ENCODE data around the gene ATOH8. TPM values are rescaled to one million over a fixed set of nuclear protein-coding genes. Genes with fewer than 3 reads are reported as not detected.

ATOH8 gene
- total RNA-seq, 2 experiments from 2014 or later, result not detected

DNA sequence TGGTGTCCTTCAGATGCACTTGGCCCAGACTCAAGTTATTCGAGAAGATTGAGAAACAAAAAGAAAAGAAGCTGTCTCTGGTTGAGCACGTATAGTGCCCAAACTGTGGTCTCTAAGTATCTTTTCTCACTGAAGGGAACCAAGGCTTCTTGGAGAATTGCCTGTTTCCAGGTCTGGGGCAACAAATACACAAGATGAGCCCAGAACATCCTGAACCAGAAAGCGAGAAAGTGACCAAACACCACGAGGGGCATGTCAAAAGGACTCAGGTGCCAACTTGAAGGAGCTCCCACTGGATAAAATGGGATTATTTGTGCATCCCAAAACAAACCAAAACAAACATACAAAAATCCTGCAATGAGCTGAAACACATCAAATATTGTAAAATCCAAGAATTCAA, 13.6 kb upstream of the ATOH8 start:
- no peaks in the 10 kb centered on the region for H3K36me3 Mint-ChIP-seq
- peaks cover 35% of the 10 kb centered on the region for H3K27me3 Mint-ChIP-seq
- H3K4me1 Mint-ChIP-seq, result peaks cover 4% of the 10 kb centered on the region
- no peak overlapping the region for H3K4me3 Mint-ChIP-seq
- no peaks in the 10 kb centered on the region for H3K9me3 Mint-ChIP-seq
- no peak overlapping the region for H3K27ac Mint-ChIP-seq
- no peak for DNase-seq

GRCh38 chr2:85741211-85741832, 12.5 kb upstream of the ATOH8 start:
- Mint-ChIP-seq H3K4me1 (peaks cover 4% of the 10 kb centered on the region), H3K27ac (no peak overlapping the region), H3K36me3 (no peaks in the 10 kb centered on the region), H3K4me3 (no peak overlapping the region), H3K27me3 (peaks cover 43% of the 10 kb centered on the region), H3K9me3 (no peaks in the 10 kb centered on the region)
- DNase-seq, result no peak

GRCh38 chr2:85741833-85742455, 11.8 kb upstream of the ATOH8 start:
- H3K27me3 Mint-ChIP-seq, result peaks cover 47% of the 10 kb centered on the region
- H3K9me3 Mint-ChIP-seq, result no peaks in the 10 kb centered on the region
- H3K4me3 Mint-ChIP-seq, result no peak overlapping the region
- no peaks in the 10 kb centered on the region for H3K36me3 Mint-ChIP-seq
- peaks cover 4% of the 10 kb centered on the region for H3K4me1 Mint-ChIP-seq
- DNase-seq, result no peak
- no peak overlapping the region for H3K27ac Mint-ChIP-seq

DNA sequence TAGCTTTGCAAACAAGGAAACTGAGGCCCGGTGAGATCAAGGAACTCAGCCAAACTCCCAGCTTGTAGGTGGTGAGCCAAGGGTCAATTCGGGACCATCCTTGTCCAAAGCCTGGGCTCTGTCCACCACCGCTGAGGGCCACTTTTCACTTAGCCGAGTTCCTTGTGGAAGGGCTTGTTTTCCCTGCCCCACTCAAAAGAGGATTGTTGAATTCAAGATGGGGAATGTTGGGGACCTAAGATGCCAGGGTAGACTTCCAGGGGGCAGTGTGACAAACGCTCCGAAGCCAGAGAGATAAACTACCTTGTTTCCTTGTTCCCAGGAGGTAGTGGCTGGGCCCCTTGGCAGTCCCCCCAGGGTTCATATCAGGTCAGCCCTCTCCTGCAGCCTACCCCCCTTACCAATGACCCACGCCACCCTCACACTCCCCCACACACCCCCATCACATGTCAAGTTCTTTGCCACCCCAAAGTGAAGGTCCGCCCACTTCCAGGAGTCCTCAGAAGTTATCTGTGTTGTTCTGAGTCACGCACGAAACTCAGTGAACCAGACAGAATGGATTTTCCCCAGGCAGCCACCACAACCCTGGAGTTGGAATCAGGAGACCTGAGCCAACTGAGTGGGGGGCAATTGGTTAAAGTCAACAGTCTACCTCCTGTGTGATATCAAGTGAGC, 10.3 kb upstream of the ATOH8 start:
- Mint-ChIP-seq H3K9me3 (no peaks in the 10 kb centered on the region), H3K4me3 (no peak overlapping the region), H3K36me3 (no peaks in the 10 kb centered on the region), H3K27ac (no peak overlapping the region), H3K4me1 (peaks cover 4% of the 10 kb centered on the region), H3K27me3 (peaks cover 54% of the 10 kb centered on the region)
- no peak for DNase-seq

GRCh38 chr2:85744055-85744454, 9.7 kb upstream of the ATOH8 start:
- Mint-ChIP-seq H3K27ac (no peak overlapping the region), H3K27me3 (peaks cover 59% of the 10 kb centered on the region), H3K4me1 (peaks cover 4% of the 10 kb centered on the region)

GRCh38 chr2:85744741-85745601, 8.8 kb upstream of the ATOH8 start:
- peaks cover 62% of the 10 kb centered on the region for H3K27me3 Mint-ChIP-seq

More at GRCh38 chr2:85744055-85744454, 9.7 kb upstream of the ATOH8 start:
- no peak for DNase-seq
- Mint-ChIP-seq H3K36me3 (no peaks in the 10 kb centered on the region), H3K4me3 (no peak overlapping the region), H3K9me3 (no peaks in the 10 kb centered on the region)

DNA sequence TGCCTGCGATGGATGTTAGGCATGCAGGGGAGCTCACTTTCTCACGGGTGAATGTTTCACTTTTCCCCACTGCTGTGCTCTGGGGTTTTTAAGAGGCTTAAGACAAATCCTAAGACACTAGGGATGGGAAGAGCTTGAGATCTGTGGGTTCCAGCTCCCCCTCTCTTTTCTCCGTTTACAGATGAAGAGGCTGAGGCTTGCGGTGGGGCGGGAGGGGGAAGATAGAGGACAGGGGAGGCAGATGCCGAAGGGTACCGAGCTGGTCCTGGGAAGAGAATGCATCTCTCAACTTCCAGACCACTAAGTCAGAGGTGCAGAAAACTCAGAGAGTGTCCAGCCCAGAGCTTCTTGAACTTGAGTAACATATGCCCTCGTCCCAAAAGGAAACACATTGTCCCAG, 8.2 kb upstream of the ATOH8 start:
- Mint-ChIP-seq H3K9me3 (no peaks in the 10 kb centered on the region), H3K36me3 (no peaks in the 10 kb centered on the region), H3K4me3 (no peak overlapping the region), H3K4me1 (peaks cover 4% of the 10 kb centered on the region), H3K27ac (no peak overlapping the region), H3K27me3 (peaks cover 68% of the 10 kb centered on the region)
- no peak for DNase-seq

More at GRCh38 chr2:85744741-85745601, 8.8 kb upstream of the ATOH8 start:
- Mint-ChIP-seq H3K9me3 (no peaks in the 10 kb centered on the region), H3K4me1 (peaks cover 4% of the 10 kb centered on the region), H3K36me3 (no peaks in the 10 kb centered on the region), H3K4me3 (no peak overlapping the region), H3K27ac (no peak overlapping the region)
- DNase-seq, result no peak

DNA sequence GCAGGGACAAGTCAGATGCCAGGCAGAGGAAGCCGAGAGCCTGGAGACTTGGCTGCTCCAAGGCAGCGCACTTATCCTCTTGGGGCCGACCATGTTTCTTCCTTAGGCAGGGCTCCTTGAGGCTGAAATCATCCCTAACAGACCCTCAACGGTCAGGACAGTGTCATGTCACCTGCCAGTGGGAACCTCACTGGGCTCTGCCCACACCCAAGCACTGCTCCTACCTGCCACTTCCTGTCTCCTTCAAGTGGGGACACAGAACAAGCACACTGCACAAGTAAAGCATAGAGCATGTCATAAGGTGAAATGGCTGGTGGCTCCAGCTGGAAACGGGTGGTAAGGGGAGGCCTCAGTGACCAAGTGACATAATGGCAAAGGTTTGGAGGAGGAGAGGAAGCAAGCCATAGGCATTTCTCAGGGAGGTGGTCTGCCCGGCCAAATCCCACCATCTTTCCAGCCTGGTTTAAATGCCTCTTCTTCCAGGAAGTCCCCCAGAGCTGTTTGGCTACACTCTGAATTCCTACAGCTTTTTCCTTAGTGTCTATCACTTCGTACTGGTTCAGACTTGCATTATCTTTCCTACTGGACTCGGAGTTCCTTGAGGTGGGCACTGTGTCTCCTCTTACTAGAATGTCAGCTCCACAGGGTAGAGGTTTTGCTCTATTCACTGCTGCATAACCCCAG, 7.3 kb upstream of the ATOH8 start:
- peaks cover 4% of the 10 kb centered on the region for H3K4me1 Mint-ChIP-seq
- H3K27me3 Mint-ChIP-seq, result peaks cover 74% of the 10 kb centered on the region
- H3K9me3 Mint-ChIP-seq, result no peaks in the 10 kb centered on the region
- H3K36me3 Mint-ChIP-seq, result no peaks in the 10 kb centered on the region
- DNase-seq, result no peak
- H3K27ac Mint-ChIP-seq, result no peak overlapping the region
- H3K4me3 Mint-ChIP-seq, result no peak overlapping the region

GRCh38 chr2:85747441-85747840, 6.3 kb upstream of the ATOH8 start:
- Mint-ChIP-seq H3K9me3 (no peaks in the 10 kb centered on the region), H3K36me3 (no peaks in the 10 kb centered on the region)

DNA sequence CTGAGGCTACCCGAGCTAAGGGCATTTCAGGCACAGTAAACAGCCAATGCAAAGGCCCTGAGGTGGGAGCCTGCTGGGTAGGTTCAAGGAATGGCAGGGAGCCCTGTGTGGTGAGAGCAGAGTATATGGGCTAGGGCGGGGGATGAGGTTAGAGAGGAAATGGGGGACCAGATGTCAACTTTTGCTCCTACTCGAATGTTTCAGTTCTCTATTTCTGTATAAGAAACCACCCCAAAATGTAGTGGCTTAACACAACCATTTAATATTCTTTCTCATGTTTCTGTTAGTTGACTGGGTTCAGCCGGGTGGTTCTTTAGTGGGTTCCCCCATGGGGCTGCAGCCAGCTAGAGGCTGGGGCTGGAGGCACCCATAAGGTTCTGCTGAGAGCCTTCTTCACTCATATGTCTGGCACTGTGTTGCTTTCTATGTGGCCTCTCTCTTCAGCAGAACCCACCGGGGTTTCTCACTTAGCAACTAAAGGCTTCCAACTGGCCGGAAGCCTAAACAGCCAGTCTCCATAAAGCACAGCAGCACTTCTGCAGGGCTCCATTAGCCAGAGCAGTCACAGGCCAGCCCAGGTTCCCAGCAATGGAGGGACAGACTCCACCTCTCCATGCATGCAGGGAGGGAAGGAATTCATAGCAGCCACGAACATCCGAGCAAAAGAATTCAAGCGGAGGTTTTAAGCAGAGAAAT, 5.6 kb upstream of the ATOH8 start:
- no peak for DNase-seq
- Mint-ChIP-seq H3K9me3 (no peaks in the 10 kb centered on the region), H3K4me1 (peaks cover 4% of the 10 kb centered on the region), H3K27ac (no peak overlapping the region), H3K27me3 (peaks cover 73% of the 10 kb centered on the region), H3K4me3 (no peak overlapping the region), H3K36me3 (no peaks in the 10 kb centered on the region)

More at GRCh38 chr2:85747441-85747840, 6.3 kb upstream of the ATOH8 start:
- no peak for DNase-seq
- Mint-ChIP-seq H3K27me3 (peaks cover 74% of the 10 kb centered on the region), H3K27ac (no peak overlapping the region), H3K4me1 (peaks cover 4% of the 10 kb centered on the region), H3K4me3 (no peak overlapping the region)

- H3K4me3 Mint-ChIP-seq, result no peak overlapping the region
- peaks cover 70% of the 10 kb centered on the region for H3K27me3 Mint-ChIP-seq
- no peaks in the 10 kb centered on the region for H3K4me1 Mint-ChIP-seq
- DNase-seq, result no peak
- H3K36me3 Mint-ChIP-seq, result no peaks in the 10 kb centered on the region
- no peak overlapping the region for H3K27ac Mint-ChIP-seq
- no peaks in the 10 kb centered on the region for H3K9me3 Mint-ChIP-seq
These were observed 4.6 kb upstream of the ATOH8 start for GRCh38 chr2:85748985-85749875.

DNA sequence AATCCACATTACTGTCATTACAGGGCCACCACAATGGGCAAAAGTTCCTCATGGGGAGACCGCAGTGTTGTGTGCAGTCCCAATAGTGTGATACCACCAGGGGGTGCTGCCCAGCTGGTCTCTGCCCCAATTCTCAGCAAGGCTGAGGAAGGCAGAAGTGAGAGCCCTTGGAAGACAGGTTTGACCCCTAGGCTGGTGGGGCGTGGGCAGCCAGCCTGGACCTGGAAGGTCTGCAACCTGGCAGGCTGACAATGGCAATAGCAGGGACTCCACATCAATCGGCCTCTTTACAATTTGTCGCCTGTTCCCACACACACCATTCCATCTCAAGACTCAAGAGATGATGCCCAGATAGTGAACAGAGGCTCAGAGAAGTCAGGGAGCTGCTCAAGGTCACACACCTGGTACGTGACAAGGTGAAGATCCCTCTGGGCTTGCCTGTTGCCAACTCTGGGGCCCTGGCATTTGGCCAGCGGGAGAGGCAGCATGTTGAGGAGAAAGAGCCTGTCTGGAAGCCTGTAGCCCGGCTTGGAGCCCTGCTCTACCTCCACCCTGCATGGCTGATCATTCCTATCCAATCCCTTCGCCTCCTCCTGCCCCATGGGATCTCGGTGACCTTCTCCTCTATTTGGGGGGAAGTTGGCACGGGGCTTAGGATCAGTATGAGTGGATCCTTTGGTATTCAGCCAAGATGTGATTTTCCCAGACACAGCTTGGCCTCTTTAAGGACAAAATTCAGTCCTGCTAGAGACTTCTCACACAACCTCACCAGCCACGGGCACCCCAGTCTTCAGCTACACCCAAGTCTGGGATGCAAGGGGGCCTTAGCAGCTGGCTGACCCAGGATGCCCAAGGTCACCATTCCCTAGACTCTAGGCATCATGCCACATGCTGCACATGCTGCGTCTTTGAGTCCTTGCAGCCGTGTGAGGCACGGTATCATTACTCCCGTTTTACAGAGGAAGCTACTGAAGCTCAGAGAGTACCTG, 2.9 kb upstream of the ATOH8 start:
- Mint-ChIP-seq H3K4me3 (no peak overlapping the region), H3K27ac (no peak overlapping the region), H3K27me3 (peaks cover 76% of the 10 kb centered on the region), H3K36me3 (no peaks in the 10 kb centered on the region), H3K9me3 (no peaks in the 10 kb centered on the region), H3K4me1 (peaks cover 11% of the 10 kb centered on the region)
- peak; percentile 54 for DNase-seq
